Right lobe of liver (tissue), 4 donors: Measurements from ENCODE around the gene TULP3.

Experiments
- POLR2A ChIP-seq: fragments of 450-650 bp; IDR thresholded peaks from one replicate; pipeline ENCODE4 v1.6.1; 2017; ENCODE audit warnings: antibody characterized with exemption, mild to moderate bottlenecking
- TF ChIP-seq, protein P1 (sequence below), 4 donors: fragments of 200-600 bp in 3 of 4; fragments of 450-650 bp in 1 of 4; IDR thresholded peaks; one replicate each; pipeline versions ENCODE4 v1.5.1 to v1.8.0; 2016 to 2022; ENCODE audit warnings: antibody characterized with exemption in 4 of 4, mild to moderate bottlenecking in 2 of 4
- donor health status: DM: no; HTN: no; CAD: no.
- donor health status: DM: no; HTN: no; CAD: no.
- donor health status: DM: no; HTN: yes; CAD: no.

DNA sequence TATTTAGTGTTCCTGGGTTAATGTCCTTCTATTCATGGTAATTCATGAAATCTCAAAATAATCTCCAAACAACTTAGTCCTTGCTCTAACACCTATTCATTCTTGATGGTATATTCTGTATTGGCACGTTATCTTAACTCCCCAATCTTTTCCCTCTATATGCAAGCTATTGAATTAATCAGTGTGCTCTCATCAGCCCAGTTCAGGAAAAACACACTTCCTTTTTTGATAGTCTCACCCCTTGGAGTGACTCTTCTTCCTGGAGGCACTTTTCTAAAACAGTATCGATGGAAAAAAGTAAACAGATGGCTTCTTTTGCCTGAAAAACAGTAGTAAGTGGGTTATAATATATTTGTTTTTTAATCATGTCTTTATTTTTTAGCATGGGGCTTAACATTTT, 28.6 kb downstream of the TULP3 start:
- TF ChIP-seq, protein P1, sequence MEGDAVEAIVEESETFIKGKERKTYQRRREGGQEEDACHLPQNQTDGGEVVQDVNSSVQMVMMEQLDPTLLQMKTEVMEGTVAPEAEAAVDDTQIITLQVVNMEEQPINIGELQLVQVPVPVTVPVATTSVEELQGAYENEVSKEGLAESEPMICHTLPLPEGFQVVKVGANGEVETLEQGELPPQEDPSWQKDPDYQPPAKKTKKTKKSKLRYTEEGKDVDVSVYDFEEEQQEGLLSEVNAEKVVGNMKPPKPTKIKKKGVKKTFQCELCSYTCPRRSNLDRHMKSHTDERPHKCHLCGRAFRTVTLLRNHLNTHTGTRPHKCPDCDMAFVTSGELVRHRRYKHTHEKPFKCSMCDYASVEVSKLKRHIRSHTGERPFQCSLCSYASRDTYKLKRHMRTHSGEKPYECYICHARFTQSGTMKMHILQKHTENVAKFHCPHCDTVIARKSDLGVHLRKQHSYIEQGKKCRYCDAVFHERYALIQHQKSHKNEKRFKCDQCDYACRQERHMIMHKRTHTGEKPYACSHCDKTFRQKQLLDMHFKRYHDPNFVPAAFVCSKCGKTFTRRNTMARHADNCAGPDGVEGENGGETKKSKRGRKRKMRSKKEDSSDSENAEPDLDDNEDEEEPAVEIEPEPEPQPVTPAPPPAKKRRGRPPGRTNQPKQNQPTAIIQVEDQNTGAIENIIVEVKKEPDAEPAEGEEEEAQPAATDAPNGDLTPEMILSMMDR (IDR thresholded peaks at IDR 0.05), result no peak
- no peak for TF ChIP-seq POLR2A
